Measurements from ENCODE around the gene RBSN.

RBSN gene

GRCh38 chr3:15099364-15100098, 583 bp upstream of the RBSN start:
- DNase-seq (ENCODE audit: low read depth): no peak
- TF ChIP-seq CTCF (IDR thresholded peaks at IDR 0.05; ENCODE audit: insufficient read depth, low read depth, low read length, missing control alignments): no peak

GRCh38 chr3:15097891-15098290, 1.1 kb downstream of the RBSN start:
- DNase-seq (ENCODE audit: low read depth): peak; percentile 19
- peak overlapping the region; percentile 60 for H3K4me3 ChIP-seq (ENCODE audit: low read length)
- no peak for TF ChIP-seq CTCF (IDR thresholded peaks at IDR 0.05; ENCODE audit: insufficient read depth, low read depth, low read length, missing control alignments)

More at GRCh38 chr3:15099364-15100098, 583 bp upstream of the RBSN start:
- peak overlapping the region; percentile 60 for H3K4me3 ChIP-seq (ENCODE audit: low read length)

GRCh38 chr3:15096046-15096445, 2.9 kb downstream of the RBSN start:
- DNase-seq (ENCODE audit: low read depth): no peak
- H3K4me3 ChIP-seq (ENCODE audit: low read length): no peak overlapping the region

GRCh38 chr3:15094187-15094875, 4.6 kb downstream of the RBSN start:
- no peak for TF ChIP-seq CTCF (IDR thresholded peaks at IDR 0.05; ENCODE audit: insufficient read depth, low read depth, low read length, missing control alignments)
- H3K4me3 ChIP-seq (ENCODE audit: low read length): no peak overlapping the region
- no peak for DNase-seq (ENCODE audit: low read depth)

More at GRCh38 chr3:15096046-15096445, 2.9 kb downstream of the RBSN start:
- no peak for TF ChIP-seq CTCF (IDR thresholded peaks at IDR 0.05; ENCODE audit: insufficient read depth, low read depth, low read length, missing control alignments)

GRCh38 chr3:15092686-15093085, 6.3 kb downstream of the RBSN start:
- H3K4me3 ChIP-seq (ENCODE audit: low read length): no peak overlapping the region
- no peak for TF ChIP-seq CTCF (IDR thresholded peaks at IDR 0.05; ENCODE audit: insufficient read depth, low read depth, low read length, missing control alignments)
- DNase-seq (ENCODE audit: low read depth): no peak

GRCh38 chr3:15091575-15091974, 7.4 kb downstream of the RBSN start:
- no peak overlapping the region for H3K4me3 ChIP-seq (ENCODE audit: low read length)
- no peak for DNase-seq (ENCODE audit: low read depth)
- no peak for TF ChIP-seq CTCF (IDR thresholded peaks at IDR 0.05; ENCODE audit: insufficient read depth, low read depth, low read length, missing control alignments)

All from epithelial cell of esophagus (primary cell).